Panc1 (cell line): Measurements from ENCODE around the gene PIK3CD. TPM values are rescaled to one million over a fixed set of nuclear protein-coding genes. Genes with fewer than 3 reads are reported as not detected.

Experiments used
- ATAC-seq: fragments of 200-7000 bp; cut with Tn5 transposase; 2 replicates; pipeline ENCODE4 v1.9.1; 2020; ENCODE audit warnings: mild to moderate bottlenecking, moderate library complexity
- BruUV-seq: library from RNA; stranded (reverse); fragments of 400-500 nt; replicated peaks from 2 replicates; lab custom pipeline; 2021; lab: Mats Ljungman, UMichigan
- CTCF ChIA-PET: fragments of 300-600 bp; sonication (Branson Sonifier 250); formaldehyde crosslinking; loops from one replicate; lab custom pipeline; 2022; ENCODE audit warnings: antibody characterized with exemption; lab: Charles Lee
- POLR2A ChIA-PET: fragments of 300-600 bp; sonication (Branson Sonifier 250); formaldehyde crosslinking; loops from one replicate; lab custom pipeline; 2022; ENCODE audit warnings: antibody characterized with exemption; lab: Charles Lee
- DNase-seq: peaks from one replicate; pipeline ENCODE4 v3.0.0-alpha.2; 2010; ENCODE audit warnings: low read depth, low spot score
- H3K27ac ChIP-seq: 2 replicates; pipeline ENCODE4 v1.5.1; 2011; ENCODE audit warnings: mild to moderate bottlenecking, low read length, inconsistent platforms
- H3K27me3 ChIP-seq: fragments of 200-500 bp; sonication (Bioruptor generic); 2 replicates; pipeline ENCODE4 v1.6.0; 2014; ENCODE audit warnings: low read length, inconsistent platforms; ENCODE audit not compliant: control insufficient read depth, insufficient read depth
- H3K36me3 ChIP-seq: fragments of 200-500 bp; sonication (Bioruptor generic); 2 replicates; pipeline ENCODE4 v1.5.1; 2014; ENCODE audit warnings: inconsistent platforms, mild to moderate bottlenecking, low read length, moderate library complexity; ENCODE audit not compliant: control insufficient read depth, insufficient read depth
- H3K4me1 ChIP-seq: 2 replicates; pipeline ENCODE4 v1.5.1; 2011; ENCODE audit warnings: inconsistent platforms, mild to moderate bottlenecking, low read length, moderate library complexity; ENCODE audit not compliant: control insufficient read depth, insufficient read depth
- H3K4me3 ChIP-seq, 2 experiments: 2 replicates each; pipeline ENCODE4 v1.5.1; 2011 to 2012; ENCODE audit warnings: low read depth in 2 of 2, low read length in 2 of 2, mild to moderate bottlenecking in 2 of 2, inconsistent platforms in 1 of 2, moderate library complexity in 1 of 2
- H3K9me3 ChIP-seq: fragments of 200-500 bp; sonication (Bioruptor generic); 2 replicates; pipeline ENCODE4 v1.5.1; 2014; ENCODE audit warnings: low read depth, mild to moderate bottlenecking, inconsistent platforms, low read length, moderate library complexity; ENCODE audit not compliant: control insufficient read depth, insufficient read depth
- CTCF ChIP-seq: fragments of 450-650 bp; IDR thresholded peaks from 2 replicates; pipeline ENCODE4 v1.5.1; 2017; ENCODE audit warnings: mild to moderate bottlenecking
- POLR2AphosphoS5 ChIP-seq: IDR thresholded peaks from 2 replicates; pipeline ENCODE4 v1.6.1; 2012; ENCODE audit warnings: mild to moderate bottlenecking, low read depth, low read length, moderate library complexity
- REST ChIP-seq, 2 experiments: IDR thresholded peaks; 2 replicates each; pipeline ENCODE4 v1.6.1; 2011 to 2012; ENCODE audit warnings: low read depth in 2 of 2, control low read depth in 1 of 2, low read length in 1 of 2, mild to moderate bottlenecking in 1 of 2, moderate library complexity in 1 of 2; ENCODE audit not compliant: insufficient read depth in 1 of 2
- SIN3A ChIP-seq: IDR thresholded peaks from 2 replicates; pipeline ENCODE4 v1.6.1; 2012; ENCODE audit warnings: low read depth, mild to moderate bottlenecking, low read length, moderate library complexity, borderline replicate concordance; ENCODE audit not compliant: insufficient read depth
- TCF7L2 ChIP-seq: IDR thresholded peaks from 2 replicates; pipeline ENCODE4 v1.6.1; 2011; ENCODE audit warnings: mild to moderate bottlenecking, low read depth, low read length, inconsistent platforms
- in situ Hi-C: cut with HindIII; loops from 2 replicates; pipeline ENCODE4 v1.10.0; 2016; ENCODE audit warnings: low sequenced_read_pairs, low pct_unique_long_range_greater_than_20kb
- intact Hi-C: fragments of 100-400 bp; cut with micrococcal nuclease; formaldehyde crosslinking; loops from one replicate; pipeline ENCODE4 v1.10.0; 2022; ENCODE audit not compliant: unreplicated experiment
- total RNA-seq: library from RNA; stranded (reverse); gene quantifications from one replicate; pipeline ENCODE4 v1.2.1, GENCODE V29; 2021; ENCODE audit not compliant: unreplicated experiment

PIK3CD gene
- total RNA-seq, 1 experiment from 2014 or later = 12.5 TPM

DNA sequence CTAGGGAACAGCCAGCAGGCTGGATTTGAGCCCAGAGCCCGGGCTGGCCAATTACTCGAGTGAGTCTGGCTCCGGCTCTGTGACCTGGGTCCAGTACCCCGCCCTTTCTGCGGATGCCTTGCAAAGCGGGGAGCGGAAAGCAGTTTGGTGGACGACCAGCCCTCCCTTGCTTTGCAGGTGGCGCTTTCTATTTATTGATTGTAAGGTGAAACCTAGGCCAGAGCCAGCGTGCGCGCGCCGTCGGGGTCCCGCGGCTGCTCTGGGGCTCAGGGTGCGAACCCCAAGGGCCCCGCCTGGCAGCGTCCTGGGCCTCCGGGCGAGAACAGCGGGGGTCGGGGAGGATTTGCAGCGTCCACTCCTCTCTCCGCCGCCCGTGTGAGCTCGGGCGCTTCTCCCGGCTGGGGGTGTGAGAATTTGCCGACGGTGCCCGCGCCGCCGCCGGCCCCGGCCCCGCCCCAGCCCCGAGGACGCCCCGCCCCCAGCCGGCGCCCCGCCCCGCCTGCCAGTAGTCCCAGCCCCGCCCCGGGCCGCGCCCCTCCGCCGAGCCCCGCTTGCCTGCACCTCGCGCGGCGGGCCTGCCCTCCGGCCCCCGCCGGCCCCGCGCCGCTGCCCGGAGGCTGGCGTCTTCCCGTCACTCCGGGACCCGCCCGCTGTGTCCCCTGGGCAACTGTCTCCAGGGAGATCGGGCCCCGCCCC lies 37.6 kb downstream of the PIK3CD start:
- peak; percentile 86 for ATAC-seq
- ChIA-PET POLR2A (no interaction called here), CTCF (interaction anchor here (0.6 to 1.7 kb wide), 2 partner anchors 62 to 63 kb away, joined by 3 to 7 read pairs; no protein-coding TSS in a partner anchor)
- BruUV-seq = no TSS peak
- intact Hi-C loops = loop anchor here (5.0 kb wide), 1 partner anchor 62 kb away; no protein-coding TSS in a partner anchor
- H3K4me1 ChIP-seq = peaks cover 26% of the 10 kb centered on the region
- no peak for TF ChIP-seq CTCF
- H3K9me3 ChIP-seq = no peaks in the 10 kb centered on the region
- no peaks in the 10 kb centered on the region for H3K36me3 ChIP-seq
- in situ Hi-C loops = no loop called here
- no peak for DNase-seq
- H3K4me3 ChIP-seq = peak overlapping the region; percentile 50 to 82
- H3K27ac ChIP-seq = no peak overlapping the region
- H3K27me3 ChIP-seq = no peaks in the 10 kb centered on the region

GRCh38 chr1:9689971-9690381 lies 38.4 kb downstream of the PIK3CD start:
- BruUV-seq = no TSS peak
- no peak for TF ChIP-seq REST (IDR thresholded peaks at IDR 0.05; ENCODE audit: insufficient read depth in 1 of 2, low read depth in 2 of 2, low read length in 1 of 2)
- no peak for TF ChIP-seq TCF7L2
- TF ChIP-seq CTCF = no peak; the same call in 1 of the 2 replicates
- TF ChIP-seq SIN3A = no peak
- TF ChIP-seq POLR2AphosphoS5 = no peak
- Histone ChIP-seq H3K4me1 (peaks cover 26% of the 10 kb centered on the region), H3K9me3 (no peaks in the 10 kb centered on the region), H3K27ac (peak overlapping the region; percentile 46), H3K36me3 (no peaks in the 10 kb centered on the region), H3K4me3 (peak overlapping the region; percentile 50 to 69), H3K27me3 (no peaks in the 10 kb centered on the region)
- ChIA-PET POLR2A (no interaction called here), CTCF (no interaction called here)
- DNase-seq = no peak
- intact Hi-C loops (loop anchor here (5.0 kb wide), 1 partner anchor 63 kb away; no protein-coding TSS in a partner anchor), in situ Hi-C loops (no loop called here)
- peak; percentile 49 for ATAC-seq
